ENCODE data around the gene PSPH.

- no peak for TF ChIP-seq POLR2A (IDR thresholded peaks at IDR 0.05)
- TF ChIP-seq CTCF (IDR thresholded peaks at IDR 0.05), result peak in 1 of 3 experiments; percentile 41
These were observed 41.7 kb upstream of the PSPH start, which contains the start of gene PHKG1 for GRCh38 chr7:56092789-56093531.

Measured in testis (tissue), 2 donors.